ENCODE results near the gene SLC37A1. TPM values are rescaled to one million over a fixed set of nuclear protein-coding genes. Genes with fewer than 3 reads are reported as not detected.

Gene SLC37A1
- total and polyA plus RNA-seq, 9 of the 15 experiments (the other 6 are each of a cell fraction or from before 2014, with no cell fraction given) = 0.06 to 3.4 (median 0.40) TPM

- TF ChIP-seq TSHZ1 (CRISPR knock-in tag; IDR thresholded peaks at IDR 0.05) (no peak), ZNF668 (CRISPR knock-in tag; IDR thresholded peaks at IDR 0.05) (no peak), CEBPB (tag; IDR thresholded peaks at IDR 0.05) (no peak), CCNT2 (IDR thresholded peaks at IDR 0.05; ENCODE audit: borderline replicate concordance, extremely low read depth, insufficient read length, low read depth, low read length) (no peak), PHF21A (IDR thresholded peaks at IDR 0.05; ENCODE audit: borderline replicate concordance, low read depth) (no peak), AFF4 (CRISPR knock-in tag; IDR thresholded peaks at IDR 0.05) (0 out of 2 replicates have a peak, but pooled peaks have one; percentile 43), PTRF (tag; IDR thresholded peaks at IDR 0.05) (no peak), U2AF2 (optimal IDR thresholded peaks at IDR 0.05; ENCODE audit: low read depth, low read length) (no peak), ZBTB1 (CRISPR knock-in tag; IDR thresholded peaks at IDR 0.05; ENCODE audit: borderline replicate concordance, low read depth) (peak; percentile 39; the same call in 1 of the 2 replicates), ZNF407 (IDR thresholded peaks at IDR 0.05; ENCODE audit: low read depth) (no peak)
Observed at GRCh38 chr21:42513985-42514882, 582 bp downstream of the SLC37A1 start (continued).

Measured in K562 (cell line).